HG03354 (cell line): Measurements from ENCODE around the gene BCAS1.

Experiments
- ATAC-seq: cut with Tn5 transposase; IDR thresholded peaks from one replicate; pipeline ENCODE4 v1.9.1; 2021; ENCODE audit warnings: mild to moderate bottlenecking; ENCODE audit not compliant: unreplicated experiment, poor library complexity, severe bottlenecking

The BCAS1 gene

GRCh38 chr20:54083459-54083858, 13.1 kb upstream of the BCAS1 start:
- peak; percentile 48 for ATAC-seq

GRCh38 chr20:54082100-54082499, 11.7 kb upstream of the BCAS1 start:
- ATAC-seq, result no peak

GRCh38 chr20:54079652-54080051, 9.3 kb upstream of the BCAS1 start:
- no peak for ATAC-seq

GRCh38 chr20:54078296-54078984, 8.0 kb upstream of the BCAS1 start:
- peak; percentile 75 for ATAC-seq

GRCh38 chr20:54076259-54076658, 5.9 kb upstream of the BCAS1 start:
- ATAC-seq, result no peak

- ATAC-seq, result no peak
Observed at GRCh38 chr20:54075322-54075721, 4.9 kb upstream of the BCAS1 start.

- ATAC-seq, result no peak
Observed at GRCh38 chr20:54074511-54074910, 4.1 kb upstream of the BCAS1 start.

GRCh38 chr20:54073288-54073687, 2.9 kb upstream of the BCAS1 start:
- no peak for ATAC-seq

GRCh38 chr20:54069501-54069971, 858 bp downstream of the BCAS1 start:
- ATAC-seq, result no peak

- no peak for ATAC-seq
Observed at GRCh38 chr20:54068966-54069365, 1.4 kb downstream of the BCAS1 start.

GRCh38 chr20:54068495-54068894, 1.9 kb downstream of the BCAS1 start:
- ATAC-seq, result no peak

GRCh38 chr20:54067606-54068174, 2.7 kb downstream of the BCAS1 start:
- peak; percentile 85 for ATAC-seq

- ATAC-seq, result no peak
Observed at GRCh38 chr20:54065601-54066038, 4.8 kb downstream of the BCAS1 start.

GRCh38 chr20:54064939-54065338, 5.5 kb downstream of the BCAS1 start:
- ATAC-seq, result no peak

- ATAC-seq, result no peak
Observed at GRCh38 chr20:54063992-54064676, 6.3 kb downstream of the BCAS1 start.

- no peak for ATAC-seq
Observed at GRCh38 chr20:54063580-54063979, 6.8 kb downstream of the BCAS1 start.

GRCh38 chr20:54062812-54063280, 7.5 kb downstream of the BCAS1 start:
- ATAC-seq, result peak; percentile 45

GRCh38 chr20:54061101-54061881, 9.1 kb downstream of the BCAS1 start:
- no peak for ATAC-seq

GRCh38 chr20:54059691-54060364, 10.6 kb downstream of the BCAS1 start:
- no peak for ATAC-seq
